ENCODE results near the gene DCUN1D1.

DCUN1D1 gene

DNA sequence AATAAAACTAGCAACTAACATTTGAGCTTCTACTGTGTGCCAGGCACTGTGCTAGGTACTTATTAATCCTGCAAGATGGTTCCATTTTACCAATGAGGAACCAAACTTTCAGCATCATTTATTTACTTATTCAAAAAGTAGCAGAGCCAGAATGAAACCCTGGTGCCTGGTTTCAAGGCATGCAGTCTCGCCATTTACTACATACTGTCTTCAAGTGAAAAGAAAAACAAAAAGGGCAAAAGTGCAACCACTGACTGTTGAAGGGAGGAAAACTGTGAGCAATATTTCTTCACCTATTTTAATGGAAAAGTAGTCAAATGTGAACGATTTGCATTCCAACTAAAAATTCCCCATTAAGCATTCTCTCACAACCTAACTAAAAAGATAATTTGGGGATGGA lies 8.7 kb downstream of the DCUN1D1 start:
- DNase-seq, result no peak

GRCh38 chr3:182970811-182971418 lies 9.4 kb downstream of the DCUN1D1 start:
- no peak for DNase-seq

DNA sequence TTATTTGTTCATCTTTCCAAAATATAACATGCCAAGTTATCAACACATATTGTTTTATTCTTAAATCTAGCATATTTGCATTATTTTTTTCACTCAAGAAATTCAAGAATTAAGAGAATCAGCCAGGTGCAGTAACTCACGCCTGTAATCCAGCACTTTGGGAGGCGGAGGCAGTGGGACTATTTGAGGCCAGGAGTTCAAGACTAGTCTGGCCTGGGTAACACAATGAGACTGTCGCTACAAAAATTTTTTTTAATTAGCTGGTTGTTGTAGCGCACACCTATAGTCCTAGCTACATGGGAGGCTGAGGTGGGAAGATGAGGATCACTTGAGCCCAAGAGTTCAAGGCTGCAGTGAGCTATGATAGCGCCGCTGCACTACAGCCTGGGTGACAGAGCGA lies 10.5 kb downstream of the DCUN1D1 start:
- no peak for DNase-seq

DNA sequence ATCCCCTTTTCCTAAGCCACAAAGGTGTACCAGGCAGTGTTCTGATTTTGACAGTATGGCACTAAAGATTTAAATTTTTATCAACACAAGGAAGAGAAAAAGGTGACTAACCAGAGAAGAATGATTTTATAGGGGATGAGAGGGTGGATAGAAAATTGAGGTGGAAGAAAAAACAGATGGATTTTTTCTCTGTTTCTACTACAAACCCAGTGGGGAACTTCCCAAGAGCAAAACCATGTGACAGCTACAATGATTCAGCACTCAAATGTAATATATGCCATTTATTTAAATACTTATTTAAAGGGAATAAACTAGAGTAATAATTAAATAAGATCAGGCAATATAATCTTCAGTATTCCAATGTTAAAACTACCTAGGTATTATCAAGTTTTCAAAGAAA lies 11.1 kb downstream of the DCUN1D1 start:
- DNase-seq, result no peak

DNA sequence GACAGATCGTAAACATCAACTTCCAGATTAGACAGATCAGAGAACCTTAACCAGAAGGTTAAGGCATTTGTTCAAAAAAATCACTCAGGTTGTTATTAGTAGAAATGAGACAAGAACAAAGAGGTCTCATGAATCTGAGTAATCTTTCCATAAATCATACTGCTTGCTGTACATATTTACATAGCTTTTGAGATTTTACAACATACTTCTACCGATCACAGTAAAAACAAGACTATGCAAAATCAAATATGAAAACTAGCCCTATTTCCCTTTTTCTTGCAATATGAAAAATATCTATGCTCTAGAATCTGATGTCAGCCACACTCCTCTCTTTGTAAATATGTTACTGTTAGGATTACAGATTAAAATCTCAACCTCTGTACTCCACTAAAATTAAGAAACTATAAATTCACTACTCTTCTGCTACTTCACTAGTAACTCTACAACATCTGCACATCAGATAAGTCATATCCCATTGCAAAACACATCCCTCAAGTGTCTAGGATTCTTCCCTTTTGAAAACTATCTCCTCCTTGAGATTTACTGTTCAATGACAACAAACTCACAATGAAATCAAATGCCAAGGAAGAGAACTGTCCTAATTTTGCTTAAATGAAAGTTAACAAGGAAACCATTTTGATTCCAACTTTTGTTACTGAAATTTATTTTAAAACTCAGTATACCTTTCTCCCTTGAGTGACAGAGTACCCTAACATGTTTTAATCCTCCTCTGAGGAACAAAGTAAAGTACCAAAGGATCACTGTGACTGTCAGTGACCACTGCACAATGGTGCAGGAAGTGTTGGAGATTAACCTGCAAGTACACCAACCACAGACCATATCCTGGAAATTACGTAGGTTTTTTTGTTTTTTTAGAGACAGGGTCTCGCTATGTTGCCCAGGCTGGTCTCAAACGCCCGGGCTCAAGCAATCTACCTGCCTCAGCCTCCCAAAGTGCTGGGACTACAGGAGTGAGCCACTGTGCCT lies 12.8 kb downstream of the DCUN1D1 start:
- DNase-seq, result no peak

GRCh38 chr3:182965861-182966366 lies 14.4 kb downstream of the DCUN1D1 start:
- no peak for DNase-seq

DNA sequence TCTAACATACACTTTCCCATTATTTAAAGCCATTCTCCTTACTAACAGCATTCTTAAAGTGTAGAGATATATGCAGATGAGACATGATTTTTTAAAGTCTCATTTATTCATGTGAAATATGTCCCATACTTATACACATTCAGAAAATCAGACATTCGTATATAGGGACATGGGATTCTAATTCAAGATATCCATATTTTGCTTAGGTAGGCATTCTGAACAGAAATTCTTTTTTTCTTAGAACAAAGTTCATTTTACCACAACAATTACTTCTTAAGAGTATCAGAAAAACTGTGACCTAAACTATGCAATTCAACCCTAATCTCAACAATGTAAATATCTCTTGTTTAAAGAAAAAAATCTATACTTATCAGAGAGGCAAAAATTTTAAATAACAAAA lies 16.2 kb downstream of the DCUN1D1 start:
- no peak for DNase-seq

- no peak for DNase-seq
Observed at GRCh38 chr3:182962166-182962565, 18.2 kb downstream of the DCUN1D1 start.

- DNase-seq, result no peak
Observed at GRCh38 chr3:182959474-182960350, 20.6 kb downstream of the DCUN1D1 start.

DNA sequence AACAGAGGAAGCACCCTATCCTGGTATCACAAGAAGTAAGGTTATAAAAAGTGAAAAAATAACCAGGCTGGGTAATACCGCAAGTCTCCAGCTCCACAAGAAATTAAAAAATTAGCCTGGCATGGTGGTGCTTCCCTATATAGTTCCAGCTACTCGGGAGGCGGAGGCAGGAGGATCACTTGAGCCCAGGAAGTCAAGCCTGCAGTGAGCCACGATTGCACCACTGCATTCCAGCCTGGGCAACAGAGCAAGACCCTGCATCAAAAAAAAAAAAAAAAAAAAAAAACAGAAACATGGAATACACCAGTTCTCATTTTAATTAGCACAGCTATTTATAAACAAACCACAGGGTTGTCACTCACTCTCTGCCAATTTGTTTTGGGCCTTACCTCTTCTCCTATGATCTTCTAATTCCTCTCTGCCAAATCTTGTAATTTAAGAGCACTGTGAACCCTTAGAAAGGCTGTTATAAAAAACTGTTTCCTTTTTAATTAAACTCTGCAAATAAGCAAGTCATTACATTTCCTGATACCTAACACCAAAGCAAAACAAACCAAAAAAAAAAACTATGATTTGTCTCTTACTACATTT lies 22.6 kb downstream of the DCUN1D1 start:
- no peak for DNase-seq

- DNase-seq, result no peak
Observed at GRCh38 chr3:182957226-182957625, 23.1 kb downstream of the DCUN1D1 start.

DNA sequence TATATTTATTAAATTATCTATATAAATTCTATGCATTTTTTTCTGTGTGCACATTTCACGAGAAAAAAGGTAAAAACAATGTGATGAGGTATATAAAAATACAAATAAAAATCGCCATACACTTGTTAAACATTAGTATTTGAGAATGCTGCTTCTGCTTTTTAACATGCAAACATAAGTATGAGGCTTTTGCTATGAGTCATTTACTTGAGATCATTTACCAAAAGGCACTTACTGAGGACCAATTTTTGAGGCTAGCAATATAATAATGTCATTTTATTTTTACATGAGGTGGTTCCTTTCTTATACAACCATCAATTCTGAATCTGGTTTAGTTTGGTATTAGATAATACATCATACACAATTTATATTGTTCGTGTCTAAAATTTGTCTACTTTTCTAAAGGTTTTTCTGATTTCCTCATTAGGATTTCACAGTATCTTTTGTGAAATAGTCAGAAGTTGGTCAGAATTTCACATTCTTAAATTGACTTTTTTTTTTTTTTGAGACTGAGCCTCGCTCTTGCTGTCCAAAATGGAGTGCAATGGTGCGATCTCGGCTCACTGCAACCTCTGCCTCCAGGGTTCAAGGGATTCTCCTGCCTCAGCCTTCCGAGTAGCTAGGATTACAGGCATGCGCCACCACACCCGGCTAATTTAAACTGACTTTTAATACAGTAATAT lies 25.6 kb downstream of the DCUN1D1 start:
- DNase-seq, result no peak

GRCh38 chr3:182949688-182950087 lies 30.6 kb downstream of the DCUN1D1 start:
- DNase-seq, result no peak

DNA sequence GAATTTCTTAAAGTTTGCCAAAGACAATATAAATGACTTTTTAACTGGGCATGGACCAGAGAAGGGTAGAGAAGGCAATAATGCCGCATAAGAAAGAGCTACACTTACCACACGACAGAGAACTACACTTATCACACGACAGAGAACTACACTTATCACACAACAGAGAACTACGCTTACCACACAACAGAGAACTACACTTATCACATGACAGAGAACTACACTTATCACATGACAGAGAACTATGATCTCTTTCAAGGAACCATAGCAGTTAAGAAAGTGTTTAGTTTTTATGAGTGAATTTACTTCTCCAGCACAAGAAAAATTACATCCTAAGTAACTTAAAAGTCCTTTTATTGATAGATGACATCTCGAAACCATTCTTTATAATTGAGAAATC lies 32.0 kb downstream of the DCUN1D1 start:
- DNase-seq, result no peak

DNA sequence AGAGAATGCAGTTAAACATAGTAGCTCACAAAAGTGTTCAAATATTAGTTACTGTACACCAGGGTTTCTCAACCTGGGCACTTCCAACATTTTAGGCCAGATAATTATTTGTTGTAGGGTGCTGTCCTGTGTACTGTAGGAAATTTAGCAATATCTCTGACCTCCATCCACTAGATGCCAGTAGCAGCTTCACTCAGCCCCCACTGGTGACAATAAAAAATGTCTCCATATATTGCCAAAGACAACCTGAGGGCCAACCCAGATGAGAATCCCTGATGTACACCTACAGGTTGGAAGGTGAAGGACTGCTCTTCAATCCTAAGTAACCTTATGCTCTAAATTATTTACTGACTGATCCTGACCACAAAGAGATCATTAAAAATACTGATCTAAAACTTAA lies 32.5 kb downstream of the DCUN1D1 start:
- DNase-seq, result no peak

DNA sequence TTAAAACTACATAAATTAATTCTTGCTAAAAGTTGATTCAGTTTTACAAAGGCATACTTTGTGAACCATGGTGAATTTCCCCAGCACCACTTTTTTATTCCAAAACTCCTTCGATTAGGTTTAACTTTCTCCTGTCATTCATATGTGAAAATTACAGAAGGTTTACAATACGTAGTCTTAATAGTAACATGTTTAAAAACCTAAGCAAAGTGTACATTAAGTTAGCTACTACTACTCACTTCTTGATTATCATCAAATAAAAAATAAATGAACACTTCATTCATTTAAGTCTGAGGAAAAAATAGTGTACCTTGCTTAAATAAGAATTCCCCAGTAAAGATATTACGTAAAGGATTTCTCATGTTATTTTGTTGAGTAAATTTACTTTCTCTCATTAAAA lies 38.6 kb downstream of the DCUN1D1 start:
- DNase-seq, result no peak

GRCh38 chr3:182940266-182940808 lies 40.0 kb downstream of the DCUN1D1 start:
- no peak for DNase-seq

DNA sequence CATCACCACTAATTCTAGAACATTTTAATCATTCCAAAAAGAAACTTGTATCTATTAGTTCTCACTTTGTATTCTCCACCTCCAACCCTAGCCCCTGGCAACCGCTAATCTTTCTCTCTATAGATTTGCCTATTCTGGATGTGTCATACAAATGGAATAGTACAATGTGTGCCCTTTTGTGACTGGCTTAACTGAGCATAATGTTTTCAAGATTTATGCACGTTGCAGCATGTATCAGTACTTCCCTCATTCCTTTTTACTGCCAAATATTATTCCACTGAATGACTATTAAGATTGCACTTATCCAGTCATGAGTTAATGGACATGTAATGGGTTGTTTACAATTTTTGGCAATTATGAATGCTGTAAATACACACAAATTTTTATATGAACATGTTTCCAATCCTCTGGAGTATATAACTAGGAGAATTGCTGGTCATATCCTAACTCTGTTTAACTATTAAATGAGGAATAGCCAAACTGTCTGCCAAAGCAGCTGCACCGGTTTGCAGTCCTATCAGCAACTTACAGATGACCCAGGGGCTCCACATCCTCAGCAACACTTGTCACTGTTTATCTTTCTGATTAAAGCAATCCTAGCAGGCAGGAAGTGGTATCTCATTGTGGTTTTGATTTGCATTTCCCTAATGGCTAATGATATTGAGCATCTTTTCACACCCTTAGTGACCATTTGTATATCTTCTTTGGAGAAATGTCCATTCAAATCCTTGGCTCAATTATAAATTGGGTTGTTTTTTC lies 42.9 kb downstream of the DCUN1D1 start:
- DNase-seq, result no peak

DNA sequence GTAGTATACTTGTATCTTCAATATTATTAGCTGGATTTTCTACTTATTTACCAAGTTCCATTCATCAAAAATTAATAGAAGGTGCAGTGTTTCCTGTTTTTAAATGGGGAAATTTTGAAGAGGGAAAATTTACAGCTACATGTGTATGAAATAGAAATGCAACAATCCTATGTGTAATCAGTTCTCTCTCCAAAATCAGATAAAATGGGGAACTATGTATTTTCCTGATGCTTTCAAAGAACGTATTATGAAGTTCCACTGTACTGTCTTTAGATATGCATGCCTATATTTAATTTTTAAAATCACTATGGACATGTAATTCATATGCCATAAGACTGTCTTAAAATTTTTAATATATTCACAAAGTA lies 43.4 kb downstream of the DCUN1D1 start:
- DNase-seq, result no peak

GRCh38 chr3:182936239-182936917 lies 44.0 kb downstream of the DCUN1D1 start:
- DNase-seq, result no peak

Measured in cerebellar nuclear complex (tissue), 1 donor.